Activated CD4-positive, alpha-beta T cell treated with anti-CD3 and anti-CD28 coated beads, Interleukin-2, amount 50 U/mL, for 1 hour (primary cell): ENCODE results near the gene ZNF277.

Experiments
- DNase-seq: peaks from one replicate; pipeline ENCODE4 v3.0.0-alpha.2; 2020

ZNF277 gene

DNA sequence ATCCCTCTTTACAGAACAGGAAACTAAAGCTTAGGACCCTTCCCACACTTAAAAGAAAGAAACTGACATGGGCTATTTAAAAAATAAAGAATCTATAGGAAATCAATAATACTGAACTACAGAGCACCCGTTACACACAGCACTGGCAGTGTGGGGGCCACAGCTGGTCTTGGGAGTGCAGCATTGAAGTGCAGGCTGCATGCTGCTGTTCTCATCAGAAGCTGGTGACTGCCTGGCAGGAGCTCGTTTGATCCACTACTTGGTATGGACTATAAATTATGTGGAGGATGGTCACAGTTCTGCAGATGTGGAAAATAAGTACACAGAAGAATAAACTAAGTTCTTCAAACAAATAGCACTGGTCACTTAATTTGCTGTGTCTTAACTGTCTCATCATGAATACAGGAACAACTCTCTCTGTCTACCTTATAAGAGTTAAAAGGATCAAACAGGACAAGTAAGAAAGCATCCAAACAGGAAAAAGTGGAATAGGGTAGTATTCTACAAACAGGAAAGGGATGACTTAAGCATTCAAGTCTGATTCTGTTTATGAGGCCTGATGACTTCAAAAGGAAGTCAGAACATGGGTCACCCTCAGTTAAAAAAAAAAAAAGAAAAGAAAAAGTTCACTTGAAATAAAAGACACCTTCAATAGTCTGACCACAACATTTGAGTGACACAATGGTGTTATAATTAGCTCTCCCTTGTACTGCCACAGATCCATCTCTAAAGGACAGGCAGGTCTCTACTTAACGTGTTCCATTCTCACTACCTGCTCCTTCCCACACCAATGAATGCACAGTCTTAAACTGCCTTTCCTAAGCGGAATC, 21.3 kb upstream of the ZNF277 start:
- DNase-seq, result no peak

DNA sequence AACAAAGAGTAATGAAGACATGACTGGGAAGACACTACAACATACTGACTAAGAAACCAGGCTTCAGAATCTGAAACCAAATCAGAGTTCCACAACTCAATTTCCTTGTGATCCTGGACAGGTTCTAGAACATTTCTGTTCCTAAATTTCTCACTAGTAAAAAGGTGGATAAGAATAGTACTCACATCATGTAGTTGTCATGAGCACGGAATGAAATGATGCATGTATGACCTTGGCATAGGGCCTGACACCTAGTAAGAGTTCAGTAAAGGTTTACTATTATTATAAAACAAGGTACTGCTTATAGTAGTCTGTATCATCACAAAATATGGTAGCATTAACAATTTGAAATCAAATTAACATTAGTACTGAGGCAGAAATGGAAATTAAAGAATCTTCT, 20.2 kb upstream of the ZNF277 start:
- no peak for DNase-seq

- DNase-seq, result no peak
These were observed 18.2 kb upstream of the ZNF277 start for GRCh38 chr7:112188257-112188656.

- DNase-seq, result no peak
These were observed 16.8 kb upstream of the ZNF277 start for GRCh38 chr7:112189691-112190090.

DNA sequence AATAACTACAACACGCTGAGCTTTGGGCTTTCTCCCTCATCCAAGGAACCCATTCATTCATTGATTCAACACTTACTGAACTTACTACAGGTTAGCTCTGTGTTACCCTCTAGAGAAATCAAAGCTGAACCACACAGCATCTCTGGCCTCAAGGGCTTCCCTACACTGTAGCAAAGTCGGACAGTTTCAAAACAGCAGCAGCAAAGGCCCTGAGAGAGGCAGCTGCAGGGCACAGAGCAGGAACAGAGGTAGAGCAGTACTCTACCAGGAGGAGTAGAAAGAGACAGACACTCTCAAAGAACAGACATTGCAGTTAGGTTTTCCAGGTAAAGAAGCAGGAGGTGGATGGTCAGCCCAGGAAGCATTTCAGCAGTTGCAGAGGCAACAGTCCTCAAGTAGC, 16.4 kb upstream of the ZNF277 start:
- DNase-seq, result no peak

DNA sequence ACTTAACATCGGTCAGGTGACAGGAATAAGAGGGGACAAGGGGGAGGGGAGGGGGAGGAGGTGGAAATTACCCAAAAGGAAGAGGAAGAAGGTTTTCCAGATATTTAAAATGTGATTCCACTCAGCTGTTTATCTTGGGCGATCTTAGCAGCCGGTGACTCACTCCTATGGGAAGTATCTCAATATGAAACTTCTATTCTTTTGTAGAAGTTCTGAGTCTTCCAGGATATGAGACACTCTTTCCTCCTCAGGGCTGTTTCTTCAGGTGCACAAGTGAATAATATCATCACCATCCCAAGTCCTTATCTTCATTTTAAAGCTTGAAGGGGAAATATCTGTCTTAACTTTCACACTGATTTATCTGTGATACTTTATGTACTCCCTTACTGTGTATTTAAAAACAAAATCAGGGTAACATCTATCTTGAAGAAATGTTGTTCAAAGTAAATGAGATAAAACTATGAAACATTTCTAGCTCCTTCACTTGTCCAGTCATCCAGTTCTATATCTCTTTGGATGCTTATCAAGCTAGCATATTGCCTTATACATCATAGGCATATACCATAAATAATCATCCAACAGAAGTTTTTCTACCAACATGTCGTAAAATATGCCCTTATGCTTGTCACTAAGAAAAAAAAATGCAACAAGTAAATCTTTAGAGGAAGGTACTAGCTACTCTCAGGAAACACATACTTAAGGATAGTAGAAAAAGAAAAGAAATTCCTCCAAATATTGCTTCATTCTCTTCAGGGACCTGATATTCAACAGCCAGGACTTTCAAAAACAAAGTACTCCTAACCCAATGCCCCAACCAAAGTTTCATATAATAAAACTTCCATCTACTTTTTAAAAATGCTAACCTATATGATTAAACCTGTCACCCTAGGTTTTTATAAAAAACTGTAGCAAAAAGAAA, 14.0 kb upstream of the ZNF277 start:
- DNase-seq, result no peak

DNA sequence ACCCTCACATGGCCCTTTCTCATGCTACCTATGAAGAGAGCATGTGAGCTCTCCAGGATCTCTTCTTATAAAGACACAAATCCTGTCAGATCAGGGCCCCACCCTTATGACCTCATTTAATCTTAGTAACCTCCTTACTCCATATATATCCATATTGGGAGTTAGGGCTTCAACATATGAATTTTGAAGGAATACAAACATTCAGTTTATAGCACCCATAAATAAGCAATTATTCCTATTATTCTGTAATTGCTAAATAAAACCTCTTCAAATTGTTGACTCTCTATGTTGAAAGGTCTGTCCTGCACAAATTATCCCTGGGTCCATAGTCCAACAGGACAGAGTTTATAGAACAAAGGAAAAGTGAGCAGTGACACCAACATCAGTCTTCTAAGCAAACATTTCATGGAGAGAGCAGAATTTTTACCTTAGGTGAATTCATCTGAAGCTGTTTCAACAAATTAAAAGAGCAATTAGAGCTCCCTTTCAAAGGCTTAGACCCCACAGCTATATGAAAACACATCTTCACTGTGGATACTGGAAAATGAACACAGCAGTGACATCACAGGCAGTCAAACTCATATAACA, 12.5 kb upstream of the ZNF277 start:
- DNase-seq, result no peak

GRCh38 chr7:112195717-112196116, 10.8 kb upstream of the ZNF277 start:
- DNase-seq, result no peak

DNA sequence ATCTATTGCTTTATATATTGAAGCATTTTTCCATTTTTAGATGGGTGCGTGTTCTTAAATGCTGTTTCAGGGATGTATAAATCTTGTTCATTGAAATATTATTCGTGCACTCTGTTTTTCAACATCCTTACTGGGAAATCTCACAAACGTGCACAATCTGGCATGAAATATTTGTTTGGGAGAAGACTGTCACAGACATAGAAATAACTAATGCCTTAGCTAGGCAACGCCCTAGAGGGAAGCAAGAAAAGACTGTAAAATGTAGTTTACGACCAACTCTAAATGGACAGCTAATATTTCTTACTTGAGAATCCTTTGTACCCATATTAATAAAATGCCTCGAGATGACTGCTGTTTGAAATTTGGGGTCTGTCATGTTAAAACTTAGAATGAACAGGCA, 9.2 kb upstream of the ZNF277 start:
- no peak for DNase-seq

DNA sequence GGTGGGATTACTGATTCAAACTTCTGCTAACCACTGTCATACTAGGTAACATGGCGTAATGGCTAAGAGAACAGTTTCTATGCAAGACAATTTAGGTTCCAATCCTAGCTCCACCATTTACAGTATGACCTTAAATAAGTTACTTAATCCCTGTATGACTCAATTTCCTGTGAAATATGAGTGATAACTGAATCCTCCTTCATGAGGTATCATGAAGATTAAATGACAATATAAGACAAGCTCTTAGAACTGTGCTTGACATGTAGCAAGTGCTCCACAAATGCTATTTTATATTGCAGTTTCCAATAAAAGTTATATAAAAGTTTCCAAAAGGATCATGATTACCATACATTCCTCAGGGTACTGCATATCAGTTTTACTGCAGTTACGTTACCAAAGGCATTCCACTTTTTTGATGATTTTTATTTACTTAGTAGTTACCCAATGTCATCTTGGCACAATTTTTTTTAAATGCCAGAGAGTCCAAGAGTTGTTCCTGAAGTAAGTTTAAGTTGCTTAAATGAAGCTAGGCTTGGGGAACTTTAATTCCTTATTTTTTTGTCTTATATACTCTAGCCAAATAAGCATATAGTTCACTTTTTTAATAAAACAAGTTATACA, 7.3 kb upstream of the ZNF277 start:
- no peak for DNase-seq

- no peak for DNase-seq
These were observed 6.8 kb upstream of the ZNF277 start for GRCh38 chr7:112199672-112200071.

DNA sequence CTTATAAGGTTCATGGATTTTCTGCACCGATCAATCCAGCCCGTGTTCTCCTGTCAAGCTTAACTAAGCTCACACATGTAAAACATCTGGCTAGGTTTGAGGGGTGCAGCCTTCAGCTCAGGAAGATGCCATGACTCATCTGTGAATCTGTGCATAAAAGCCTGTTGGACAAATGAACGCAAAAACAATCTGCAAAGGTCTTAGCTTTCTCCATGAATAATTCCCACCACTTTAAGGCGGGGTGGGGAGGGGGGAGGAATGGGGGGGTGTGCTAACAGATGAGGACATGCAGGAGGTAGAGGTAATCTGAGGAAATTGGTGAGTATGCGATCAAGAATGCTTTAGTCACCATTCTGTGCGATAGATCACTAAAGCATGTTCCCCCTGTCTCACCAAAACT, 5.1 kb upstream of the ZNF277 start:
- no peak for DNase-seq

DNA sequence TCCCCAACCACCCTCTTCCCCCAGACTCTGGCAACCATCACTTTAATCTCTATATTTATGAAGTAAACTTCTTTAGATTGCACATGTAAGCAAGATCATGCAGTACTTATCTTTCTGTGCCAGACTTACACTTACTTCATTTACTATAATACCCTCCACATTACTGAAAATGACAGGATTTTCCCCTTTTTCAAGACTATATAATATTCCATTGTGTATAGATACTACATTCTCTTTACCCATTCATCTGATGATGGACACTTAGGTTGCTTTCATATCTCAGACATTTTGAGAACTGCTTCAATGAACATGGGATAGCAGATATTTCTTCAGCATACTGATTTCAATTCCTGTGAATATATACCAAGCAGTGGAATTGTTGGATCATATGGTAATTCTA, 4.7 kb upstream of the ZNF277 start:
- DNase-seq, result no peak

GRCh38 chr7:112202816-112203215, 3.7 kb upstream of the ZNF277 start:
- DNase-seq, result peak; percentile 30

GRCh38 chr7:112203365-112203739, 3.1 kb upstream of the ZNF277 start:
- no peak for DNase-seq

- DNase-seq, result no peak
These were observed 1.8 kb upstream of the ZNF277 start for GRCh38 chr7:112204499-112205342.

- peak; percentile 39 for DNase-seq
These were observed 905 bp upstream of the ZNF277 start for GRCh38 chr7:112205343-112206237.

DNA sequence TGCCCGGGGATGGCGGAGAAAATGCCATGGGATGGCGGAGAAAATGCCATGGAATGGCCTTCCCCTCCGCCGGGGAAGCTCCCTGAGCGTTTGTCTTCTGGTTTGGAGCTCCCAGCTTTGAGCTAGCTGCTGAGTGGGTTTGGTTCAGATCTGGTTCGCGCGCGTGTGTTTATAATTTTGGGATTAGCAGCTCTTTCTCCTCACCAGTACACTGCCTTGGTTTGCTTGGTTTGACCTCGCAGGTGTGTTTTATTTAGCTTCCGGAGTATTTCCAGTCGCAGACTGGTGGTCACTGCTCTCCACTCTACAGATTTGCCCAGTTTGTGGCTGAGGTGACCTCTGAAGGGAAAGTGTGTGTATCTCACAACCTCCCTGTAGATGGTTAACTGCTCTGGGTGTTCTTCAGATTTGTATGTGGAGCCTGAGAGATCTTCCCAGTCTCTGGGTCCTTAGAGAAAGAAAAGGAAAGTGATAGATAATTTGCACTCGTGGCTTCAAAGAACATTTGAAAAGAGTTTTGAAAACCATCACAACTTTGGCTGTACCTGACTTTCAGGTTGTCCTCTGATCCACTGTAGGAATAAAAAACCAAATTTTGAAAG, 597 bp downstream of the ZNF277 start:
- no peak for DNase-seq

DNA sequence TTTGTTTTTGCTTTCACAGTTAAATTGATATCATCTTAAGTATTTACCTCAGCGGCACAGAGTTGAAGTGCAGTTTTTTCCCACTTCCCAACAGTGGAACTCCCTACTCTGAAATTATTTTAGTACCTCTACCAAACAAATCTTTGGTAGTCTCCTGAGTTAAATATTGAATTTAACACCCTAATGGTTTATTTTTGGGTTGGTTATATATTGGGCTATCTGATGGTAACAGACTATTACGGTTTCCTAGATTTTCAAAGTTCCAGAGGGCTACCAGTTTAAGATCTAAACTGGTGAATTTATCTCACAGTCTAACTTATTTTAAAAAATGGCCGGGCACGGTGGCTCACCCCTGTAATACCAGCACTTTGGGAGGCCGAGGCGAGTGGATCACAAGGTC, 1.3 kb downstream of the ZNF277 start:
- no peak for DNase-seq

DNA sequence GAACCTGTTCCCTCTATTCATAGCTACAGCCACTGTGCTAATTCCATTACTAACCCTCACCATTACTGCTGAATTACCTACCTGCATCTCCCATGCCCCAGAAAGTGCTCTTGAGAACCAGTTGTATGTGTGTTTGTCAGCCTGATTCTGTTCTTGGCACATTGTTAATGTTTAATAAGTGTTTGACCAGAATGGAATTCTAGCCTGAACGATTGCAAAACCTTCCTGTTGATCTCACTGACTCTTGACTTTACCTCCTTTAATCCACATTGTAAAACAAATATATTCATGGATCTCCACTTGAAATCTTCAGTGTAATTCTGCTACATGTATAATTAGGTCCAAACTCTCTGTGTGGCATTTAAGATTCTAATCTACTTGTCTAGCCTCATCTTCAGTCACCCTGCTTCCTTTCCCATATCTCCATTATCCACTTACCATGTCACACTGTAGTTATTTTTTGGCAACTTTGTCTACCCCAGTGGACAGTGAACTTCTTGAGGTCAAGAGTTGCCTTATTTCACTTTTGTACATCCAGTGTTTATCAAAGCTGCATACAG, 4.9 kb downstream of the ZNF277 start:
- no peak for DNase-seq
